ENCODE measurements around the gene C1orf52.

The C1orf52 gene

DNA sequence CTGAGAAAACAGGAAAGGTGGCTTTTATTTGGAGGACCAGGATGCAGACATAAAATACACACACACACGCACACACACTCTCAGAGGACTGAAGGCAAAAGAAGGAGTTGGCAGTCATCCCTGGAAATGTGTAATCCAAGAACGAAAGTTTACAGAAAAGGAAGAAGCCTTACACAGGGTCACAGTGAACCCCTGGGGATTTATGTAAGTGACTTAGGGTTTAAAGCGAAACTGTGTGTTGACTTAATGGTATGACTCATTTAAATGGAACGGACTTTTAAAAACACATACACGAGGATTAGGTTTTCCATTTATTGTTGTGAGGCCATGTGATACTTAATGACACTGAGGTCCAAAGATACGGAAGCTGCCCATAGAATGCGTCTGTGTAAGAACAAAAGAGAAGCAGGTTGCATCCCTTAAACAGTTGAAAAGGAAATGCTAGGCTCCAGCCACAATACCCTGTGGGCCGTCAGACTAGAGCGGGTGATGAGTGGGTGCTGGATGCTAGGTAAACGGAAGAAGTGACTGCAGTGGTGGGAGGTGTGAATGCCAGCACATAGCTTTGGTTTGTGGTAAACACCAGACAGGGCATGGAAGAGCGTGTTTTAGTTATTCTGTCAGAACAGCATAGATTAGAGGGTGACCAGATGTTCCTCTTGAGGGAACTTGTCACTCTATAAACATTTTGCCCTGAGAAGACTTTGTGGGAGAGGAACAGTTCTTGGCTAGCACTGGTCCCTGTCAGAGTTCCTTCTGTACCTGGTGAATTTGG is 38.6 kb upstream of the C1orf52 start:
- TF ChIP-seq, protein P1, sequence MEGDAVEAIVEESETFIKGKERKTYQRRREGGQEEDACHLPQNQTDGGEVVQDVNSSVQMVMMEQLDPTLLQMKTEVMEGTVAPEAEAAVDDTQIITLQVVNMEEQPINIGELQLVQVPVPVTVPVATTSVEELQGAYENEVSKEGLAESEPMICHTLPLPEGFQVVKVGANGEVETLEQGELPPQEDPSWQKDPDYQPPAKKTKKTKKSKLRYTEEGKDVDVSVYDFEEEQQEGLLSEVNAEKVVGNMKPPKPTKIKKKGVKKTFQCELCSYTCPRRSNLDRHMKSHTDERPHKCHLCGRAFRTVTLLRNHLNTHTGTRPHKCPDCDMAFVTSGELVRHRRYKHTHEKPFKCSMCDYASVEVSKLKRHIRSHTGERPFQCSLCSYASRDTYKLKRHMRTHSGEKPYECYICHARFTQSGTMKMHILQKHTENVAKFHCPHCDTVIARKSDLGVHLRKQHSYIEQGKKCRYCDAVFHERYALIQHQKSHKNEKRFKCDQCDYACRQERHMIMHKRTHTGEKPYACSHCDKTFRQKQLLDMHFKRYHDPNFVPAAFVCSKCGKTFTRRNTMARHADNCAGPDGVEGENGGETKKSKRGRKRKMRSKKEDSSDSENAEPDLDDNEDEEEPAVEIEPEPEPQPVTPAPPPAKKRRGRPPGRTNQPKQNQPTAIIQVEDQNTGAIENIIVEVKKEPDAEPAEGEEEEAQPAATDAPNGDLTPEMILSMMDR (IDR thresholded peaks at IDR 0.05; ENCODE audit: low read depth, low read length, missing control alignments): no peak
- DNase-seq (ENCODE audit: low read depth): no peak
- H3K4me3 ChIP-seq (ENCODE audit: low read depth, low read length): no peak overlapping the region

DNA sequence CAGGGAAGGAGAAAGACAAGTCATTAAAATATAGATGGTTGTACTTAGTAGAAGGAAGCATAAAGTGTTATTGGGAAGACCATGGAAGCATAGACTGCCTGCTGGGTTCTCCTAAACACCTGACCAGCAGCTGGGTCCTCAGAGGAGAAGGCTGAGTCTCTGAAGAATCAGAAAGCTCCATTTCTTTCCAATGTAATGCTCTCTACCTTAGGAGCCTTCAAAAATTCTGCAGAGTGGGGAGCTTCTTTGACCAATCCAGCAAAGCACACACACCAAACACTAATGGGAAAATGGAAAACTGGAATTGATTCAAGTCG is 38.0 kb upstream of the C1orf52 start:
- H3K4me3 ChIP-seq (ENCODE audit: low read depth, low read length): no peak overlapping the region
- no peak for DNase-seq (ENCODE audit: low read depth)
- TF ChIP-seq, protein P1 (IDR thresholded peaks at IDR 0.05; ENCODE audit: low read depth, low read length, missing control alignments): no peak

DNA sequence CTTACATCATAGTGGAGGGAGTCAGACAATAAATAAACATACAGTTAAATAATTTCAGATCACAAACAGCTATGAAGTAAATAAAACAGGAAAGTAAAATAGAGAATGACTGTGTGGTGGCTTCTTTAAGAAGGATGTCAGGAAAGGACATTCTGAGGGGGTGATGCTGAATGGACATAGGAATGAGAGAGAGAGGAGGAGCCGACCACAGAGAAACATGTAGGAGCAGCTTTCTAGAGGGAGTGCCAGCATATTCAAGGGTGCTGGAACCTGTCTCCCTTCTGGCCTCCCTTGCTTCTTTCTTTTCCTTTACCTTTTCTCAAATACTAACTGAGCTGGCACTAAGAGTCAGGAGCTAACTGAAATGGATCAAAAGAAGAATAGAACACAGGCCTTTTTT is 37.5 kb upstream of the C1orf52 start:
- DNase-seq (ENCODE audit: low read depth): no peak
- no peak overlapping the region for H3K4me3 ChIP-seq (ENCODE audit: low read depth, low read length)
- TF ChIP-seq, protein P1 (IDR thresholded peaks at IDR 0.05; ENCODE audit: low read depth, low read length, missing control alignments): no peak

DNA sequence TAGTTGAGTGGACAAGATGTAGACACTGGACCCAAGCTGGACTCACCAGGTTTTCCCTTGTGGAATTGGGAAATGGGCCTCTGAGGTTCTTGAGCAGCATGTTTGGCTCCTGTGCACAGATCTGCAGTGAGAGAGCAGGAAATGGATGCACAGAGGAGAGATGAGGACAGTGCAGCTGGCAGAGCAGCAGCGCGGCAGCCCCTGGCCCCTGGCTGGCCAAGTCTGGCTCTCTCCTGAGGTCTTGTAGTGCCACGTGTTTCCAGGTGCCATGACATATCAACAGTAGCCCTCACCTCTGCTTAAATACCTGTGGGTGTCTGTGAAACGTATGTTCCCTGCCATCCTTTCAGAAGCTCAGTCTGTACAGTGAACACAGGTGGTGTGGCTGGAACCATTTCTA is 36.2 kb upstream of the C1orf52 start:
- TF ChIP-seq, protein P1 (IDR thresholded peaks at IDR 0.05; ENCODE audit: low read depth, low read length, missing control alignments): no peak
- no peak for DNase-seq (ENCODE audit: low read depth)
- H3K4me3 ChIP-seq (ENCODE audit: low read depth, low read length): no peak overlapping the region

GRCh38 chr1:85295006-85295431 is 35.6 kb upstream of the C1orf52 start:
- TF ChIP-seq, protein P1 (IDR thresholded peaks at IDR 0.05; ENCODE audit: low read depth, low read length, missing control alignments): no peak
- DNase-seq (ENCODE audit: low read depth): no peak
- no peak overlapping the region for H3K4me3 ChIP-seq (ENCODE audit: low read depth, low read length)

DNA sequence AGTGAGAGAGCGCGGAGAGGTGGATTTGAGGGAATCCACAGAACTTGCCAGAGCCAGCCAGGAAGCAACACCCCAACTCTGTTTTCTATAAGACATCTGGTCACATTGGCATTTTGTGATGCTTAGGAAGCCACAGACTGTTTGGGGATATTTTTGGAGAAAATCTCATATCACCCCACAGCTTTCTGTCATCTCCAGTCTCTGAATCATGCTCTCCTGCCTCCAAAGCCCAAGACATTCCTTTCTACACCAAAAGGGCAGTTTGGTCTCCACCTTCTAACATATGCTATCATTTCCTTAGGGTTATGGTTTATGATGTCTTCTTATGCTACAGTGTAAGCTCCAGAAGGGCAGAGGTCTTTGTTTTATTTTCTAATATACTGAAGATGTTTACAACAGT is 31.4 kb upstream of the C1orf52 start:
- no peak overlapping the region for H3K4me3 ChIP-seq (ENCODE audit: low read depth, low read length)
- TF ChIP-seq, protein P1 (IDR thresholded peaks at IDR 0.05; ENCODE audit: low read depth, low read length, missing control alignments): no peak
- no peak for DNase-seq (ENCODE audit: low read depth)

GRCh38 chr1:85289848-85290335 is 30.4 kb upstream of the C1orf52 start:
- TF ChIP-seq, protein P1 (IDR thresholded peaks at IDR 0.05; ENCODE audit: low read depth, low read length, missing control alignments): no peak
- H3K4me3 ChIP-seq (ENCODE audit: low read depth, low read length): no peak overlapping the region; the same call in 1 of the 2 replicates
- DNase-seq (ENCODE audit: low read depth): peak; percentile 39
